NT2/D1 (cell line): Measurements from ENCODE around the gene TDRD7.

Experiments used
- DNase-seq: peaks from one replicate; pipeline ENCODE4 v3.0.0-alpha.2; 2011; ENCODE audit warnings: low read depth, low spot score
- H3K27me3 ChIP-seq: 2 replicates; pipeline ENCODE4 v1.6.0; 2011; ENCODE audit warnings: mild to moderate bottlenecking; ENCODE audit not compliant: insufficient read length, insufficient read depth
- H3K36me3 ChIP-seq: 2 replicates; pipeline ENCODE4 v1.6.1; 2011; ENCODE audit warnings: mild to moderate bottlenecking, low read length, mixed read lengths; ENCODE audit not compliant: insufficient read depth, insufficient read length
- H3K4me1 ChIP-seq: 2 replicates; pipeline ENCODE4 v1.5.1; 2011; ENCODE audit not compliant: insufficient read depth, insufficient read length
- H3K4me3 ChIP-seq: 2 replicates; pipeline ENCODE4 v1.5.1; 2011; ENCODE audit warnings: low read depth; ENCODE audit not compliant: insufficient read length
- H3K9ac ChIP-seq: 2 replicates; pipeline ENCODE4 v1.6.0; 2011; ENCODE audit warnings: low read depth; ENCODE audit not compliant: insufficient read length
- H3K9me3 ChIP-seq: 2 replicates; pipeline ENCODE4 v1.5.1; 2011; ENCODE audit warnings: mild to moderate bottlenecking, low read length; ENCODE audit not compliant: insufficient read depth
- SUZ12 ChIP-seq: IDR thresholded peaks from 2 replicates; pipeline ENCODE4 v1.6.1; 2011; ENCODE audit not compliant: insufficient read length, insufficient read depth; ENCODE audit errors: extremely low read depth
- YY1 ChIP-seq: IDR thresholded peaks from 2 replicates; pipeline ENCODE4 v1.6.1; 2011; ENCODE audit not compliant: insufficient read length, insufficient read depth
- ZNF274 ChIP-seq: IDR thresholded peaks from 2 replicates; pipeline ENCODE4 v1.6.1; 2011; ENCODE audit warnings: mild to moderate bottlenecking, low read depth, low read length

Gene TDRD7

GRCh38 chr9:97534961-97535594 is 123.2 kb downstream of the TDRD7 start:
- Histone ChIP-seq H3K9me3 (peaks cover 13% of the 10 kb centered on the region; the same call in 1 of the 2 replicates), H3K27me3 (no peaks in the 10 kb centered on the region), H3K4me3 (no peak overlapping the region), H3K36me3 (no peaks in the 10 kb centered on the region), H3K4me1 (peaks cover 7% of the 10 kb centered on the region), H3K9ac (no peak overlapping the region)
- DNase-seq: no peak
- TF ChIP-seq YY1: no peak
- no peak for TF ChIP-seq ZNF274
- TF ChIP-seq SUZ12: no peak

- no peaks in the 10 kb centered on the region for H3K27me3 ChIP-seq
- no peaks in the 10 kb centered on the region for H3K36me3 ChIP-seq
- H3K9me3 ChIP-seq: peaks cover 13% of the 10 kb centered on the region; the same call in 1 of the 2 replicates
- peaks cover 7% of the 10 kb centered on the region for H3K4me1 ChIP-seq
- TF ChIP-seq ZNF274 (no peak), SUZ12 (no peak), YY1 (no peak)
- no peak for DNase-seq
- no peak overlapping the region for H3K4me3 ChIP-seq
- no peak overlapping the region for H3K9ac ChIP-seq
Observed at GRCh38 chr9:97535771-97536170, 123.9 kb downstream of the TDRD7 start.

- peaks cover 7% of the 10 kb centered on the region for H3K4me1 ChIP-seq
- no peak for DNase-seq
- no peaks in the 10 kb centered on the region for H3K27me3 ChIP-seq
- no peak overlapping the region for H3K4me3 ChIP-seq
- H3K36me3 ChIP-seq: no peaks in the 10 kb centered on the region
- TF ChIP-seq YY1 (no peak), SUZ12 (no peak)
- peaks cover 13% of the 10 kb centered on the region; the same call in 1 of the 2 replicates for H3K9me3 ChIP-seq
- H3K9ac ChIP-seq: no peak overlapping the region
Observed at GRCh38 chr9:97536480-97536879, 124.6 kb downstream of the TDRD7 start.

GRCh38 chr9:97543561-97543960 is 131.7 kb downstream of the TDRD7 start:
- DNase-seq: no peak
- peaks cover 5% of the 10 kb centered on the region for H3K4me1 ChIP-seq
- H3K9me3 ChIP-seq: no peaks in the 10 kb centered on the region
- H3K4me3 ChIP-seq: no peak overlapping the region
- no peak overlapping the region for H3K9ac ChIP-seq
- TF ChIP-seq YY1 (no peak), ZNF274 (no peak), SUZ12 (no peak)
- H3K27me3 ChIP-seq: no peaks in the 10 kb centered on the region
- no peaks in the 10 kb centered on the region for H3K36me3 ChIP-seq

GRCh38 chr9:97545486-97545885 is 133.6 kb downstream of the TDRD7 start:
- Histone ChIP-seq H3K36me3 (no peaks in the 10 kb centered on the region), H3K9me3 (no peaks in the 10 kb centered on the region), H3K4me1 (peaks cover 5% of the 10 kb centered on the region)

More at GRCh38 chr9:97545486-97545885, 133.6 kb downstream of the TDRD7 start:
- Histone ChIP-seq H3K27me3 (no peaks in the 10 kb centered on the region), H3K4me3 (no peak overlapping the region), H3K9ac (no peak overlapping the region)
- TF ChIP-seq YY1 (no peak), SUZ12 (no peak), ZNF274 (no peak)
- DNase-seq: no peak
